ENCODE data around the gene NRG3.

- TF ChIP-seq, protein P1, sequence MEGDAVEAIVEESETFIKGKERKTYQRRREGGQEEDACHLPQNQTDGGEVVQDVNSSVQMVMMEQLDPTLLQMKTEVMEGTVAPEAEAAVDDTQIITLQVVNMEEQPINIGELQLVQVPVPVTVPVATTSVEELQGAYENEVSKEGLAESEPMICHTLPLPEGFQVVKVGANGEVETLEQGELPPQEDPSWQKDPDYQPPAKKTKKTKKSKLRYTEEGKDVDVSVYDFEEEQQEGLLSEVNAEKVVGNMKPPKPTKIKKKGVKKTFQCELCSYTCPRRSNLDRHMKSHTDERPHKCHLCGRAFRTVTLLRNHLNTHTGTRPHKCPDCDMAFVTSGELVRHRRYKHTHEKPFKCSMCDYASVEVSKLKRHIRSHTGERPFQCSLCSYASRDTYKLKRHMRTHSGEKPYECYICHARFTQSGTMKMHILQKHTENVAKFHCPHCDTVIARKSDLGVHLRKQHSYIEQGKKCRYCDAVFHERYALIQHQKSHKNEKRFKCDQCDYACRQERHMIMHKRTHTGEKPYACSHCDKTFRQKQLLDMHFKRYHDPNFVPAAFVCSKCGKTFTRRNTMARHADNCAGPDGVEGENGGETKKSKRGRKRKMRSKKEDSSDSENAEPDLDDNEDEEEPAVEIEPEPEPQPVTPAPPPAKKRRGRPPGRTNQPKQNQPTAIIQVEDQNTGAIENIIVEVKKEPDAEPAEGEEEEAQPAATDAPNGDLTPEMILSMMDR (conservative IDR thresholded peaks at IDR 0.05 in 1 of 2, IDR thresholded peaks at IDR 0.05 in 1 of 2; ENCODE audit: low read depth in 1 of 2, low read length in 2 of 2): no peak
- TF ChIP-seq EZH2 (IDR thresholded peaks at IDR 0.05; ENCODE audit: low read length, missing control alignments): no peak
Measured at GRCh38 chr10:82282782-82283456, 407.9 kb downstream of the NRG3 start.

Data from fibroblast of lung (primary cell).